Upper lobe of left lung (tissue), 6 donors: Measurements from ENCODE around the gene TTC7B. TPM values are rescaled to one million over a fixed set of nuclear protein-coding genes. Genes with fewer than 3 reads are reported as not detected.

Experiments
- ATAC-seq, 2 donors: fragments of 200-7000 bp; cut with Tn5 transposase; one replicate each; pipeline ENCODE4 v1.9.1; 2022; ENCODE audit warnings: mild to moderate bottlenecking in 2 of 2, moderate library complexity in 2 of 2; ENCODE audit not compliant: low FRiP score in 2 of 2
- DNase-seq, 2 donors: peaks; one replicate each; pipeline ENCODE4 v3.0.0-alpha.2; 2019 to 2020
- H3K27ac ChIP-seq, 4 donors: fragments of 200-600 bp; sonication (generic); one replicate each; pipeline ENCODE4 v1.5.1; 2016 to 2019
- H3K27me3 ChIP-seq, 4 donors: fragments of 200-600 bp; sonication (generic); one replicate each; pipeline ENCODE4 v1.5.1; 2017 to 2019
- H3K36me3 ChIP-seq, 4 donors: fragments of 200-600 bp; sonication (generic); one replicate each; pipeline ENCODE4 v1.5.1; 2016 to 2019
- H3K4me1 ChIP-seq, 4 donors: fragments of 200-600 bp; sonication (generic); one replicate each; pipeline ENCODE4 v1.5.1; 2018 to 2019
- H3K4me3 ChIP-seq, 4 donors: fragments of 200-600 bp; sonication (generic); one replicate each; pipeline ENCODE4 v1.5.1; 2017 to 2019; ENCODE audit warnings: mild to moderate bottlenecking in 2 of 4, moderate library complexity in 1 of 4
- H3K9me3 ChIP-seq, 4 donors: fragments of 200-600 bp; sonication (generic); one replicate each; pipeline ENCODE4 v1.5.1; 2018 to 2019
- CTCF ChIP-seq, 6 experiments: fragments of 450-650 bp in 4 of 6; fragments of 200-600 bp in 2 of 6; sonication (generic) in 2 of 6; IDR thresholded peaks; one replicate each; pipeline ENCODE4 v1.5.1; 2016 to 2019; ENCODE audit warnings: antibody characterized with exemption in 6 of 6
- EP300 ChIP-seq, 4 donors: sonication (generic); formaldehyde crosslinking; IDR thresholded peaks; one replicate each; pipeline ENCODE4 v1.5.1; 2017; ENCODE audit warnings: antibody characterized with exemption in 4 of 4, control low read depth in 2 of 4
- POLR2A ChIP-seq, 4 donors: fragments of 450-650 bp; IDR thresholded peaks; one replicate each; pipeline ENCODE4 v1.5.1; 2016 to 2017; ENCODE audit warnings: antibody characterized with exemption in 4 of 4, mild to moderate bottlenecking in 2 of 4
- POLR2AphosphoS5 ChIP-seq, 2 donors: sonication (generic); formaldehyde crosslinking; IDR thresholded peaks; one replicate each; pipeline ENCODE4 v1.5.1; 2017; ENCODE audit warnings: antibody characterized with exemption in 2 of 2
- WGBS, 2 donors: methylation state at CpG; one replicate each; pipeline ENCODE4 v1.1.5; 2017 to 2018; 5-methylcytosine and 5-hydroxymethylcytosine counted together
- total RNA-seq, 6 donors: library from RNA; depleted of rRNA in 4 of 6; stranded (reverse); fragments of >200 nt in 4 of 6; gene quantifications; one replicate each; pipeline versions ENCODE4 v1.1.0 to v1.2.1, GENCODE V29; 2016 to 2021
- donor health status: DM: no; HTN: no; CAD: no; lungs with moderate emphysema.
- donor health status: DM: no; HTN: yes; CAD: no; lungs with severe emphysema.

TTC7B gene
- total RNA-seq, 6 donors from 2014 or later, result 13.5 to 87.3 (median 37.5) TPM

- peaks cover 0 to 2% (median 0%) of the 10 kb centered on the region in 4 donors for H3K36me3 ChIP-seq
- DNase-seq (peak in 1 of 2 donors; percentile 44), ATAC-seq (no peak)
- no peaks in the 10 kb centered on the region for H3K9me3 ChIP-seq
- TF ChIP-seq POLR2A (IDR thresholded peaks at IDR 0.05) (no peak), POLR2AphosphoS5 (IDR thresholded peaks at IDR 0.05) (no peak), EP300 (IDR thresholded peaks at IDR 0.05) (no peak), CTCF (IDR thresholded peaks at IDR 0.05) (no peak)
- H3K27me3 ChIP-seq, result no peaks in the 10 kb centered on the region
- H3K4me3 ChIP-seq, result no peak overlapping the region
- 94 to 95% methylated on average over 11 to 12 of the region's 12 CpGs for WGBS, 2 donors
- H3K4me1 ChIP-seq, result no peaks in the 10 kb centered on the region
- no peak overlapping the region for H3K27ac ChIP-seq
These were observed 232.2 kb downstream of the TTC7B start for GRCh38 chr14:90583916-90584605.

- TF ChIP-seq POLR2AphosphoS5 (IDR thresholded peaks at IDR 0.05), result no peak
- no peak for TF ChIP-seq POLR2A (IDR thresholded peaks at IDR 0.05)
- TF ChIP-seq EP300 (IDR thresholded peaks at IDR 0.05), result no peak
- TF ChIP-seq CTCF (IDR thresholded peaks at IDR 0.05), result no peak
- no peak for ATAC-seq
These were observed 232.8 kb downstream of the TTC7B start for GRCh38 chr14:90583427-90583826.

GRCh38 chr14:90582166-90582565 is 234.1 kb downstream of the TTC7B start:
- Histone ChIP-seq H3K4me3 (no peak overlapping the region), H3K36me3 (peaks cover 0 to 8% (median 4%) of the 10 kb centered on the region in 4 donors), H3K27ac (no peak overlapping the region), H3K4me1 (peaks cover 0 to 5% (median 0%) of the 10 kb centered on the region in 4 donors), H3K27me3 (no peaks in the 10 kb centered on the region), H3K9me3 (no peaks in the 10 kb centered on the region)
- ATAC-seq (no peak), DNase-seq (no peak)
- TF ChIP-seq CTCF (IDR thresholded peaks at IDR 0.05), result no peak
- no peak for TF ChIP-seq EP300 (IDR thresholded peaks at IDR 0.05)
- TF ChIP-seq POLR2AphosphoS5 (IDR thresholded peaks at IDR 0.05), result no peak
- TF ChIP-seq POLR2A (IDR thresholded peaks at IDR 0.05), result no peak
- WGBS, 2 donors, result 91 to 97% methylated on average over 2 to 3 of the region's 3 CpGs

More at GRCh38 chr14:90583427-90583826, 232.8 kb downstream of the TTC7B start:
- Histone ChIP-seq H3K27ac (no peak overlapping the region), H3K36me3 (peaks cover 0 to 2% (median 0%) of the 10 kb centered on the region in 4 donors), H3K4me3 (no peak overlapping the region), H3K9me3 (no peaks in the 10 kb centered on the region), H3K4me1 (no peaks in the 10 kb centered on the region), H3K27me3 (no peaks in the 10 kb centered on the region)
- 72 to 84% methylated on average over 4 of the region's 4 CpGs for WGBS, 2 donors
- DNase-seq, result no peak

- H3K4me1 ChIP-seq, result peaks cover 0 to 6% (median 0%) of the 10 kb centered on the region in 4 donors
- no peaks in the 10 kb centered on the region for H3K27me3 ChIP-seq
- WGBS, 2 donors, result 94 to 97% methylated on average over 8 of the region's 8 CpGs
- no peaks in the 10 kb centered on the region for H3K9me3 ChIP-seq
- no peak for TF ChIP-seq EP300 (IDR thresholded peaks at IDR 0.05)
- TF ChIP-seq POLR2AphosphoS5 (IDR thresholded peaks at IDR 0.05), result no peak
- no peak for TF ChIP-seq CTCF (IDR thresholded peaks at IDR 0.05)
- TF ChIP-seq POLR2A (IDR thresholded peaks at IDR 0.05), result no peak
- H3K4me3 ChIP-seq, result no peak overlapping the region
- H3K27ac ChIP-seq, result no peak overlapping the region
- peaks cover 0 to 10% (median 4%) of the 10 kb centered on the region in 4 donors for H3K36me3 ChIP-seq
- ATAC-seq (no peak), DNase-seq (no peak)
These were observed 234.5 kb downstream of the TTC7B start for GRCh38 chr14:90581745-90582144.
